ENCODE results near the gene NPAS2. TPM values are rescaled to one million over a fixed set of nuclear protein-coding genes. Genes with fewer than 3 reads are reported as not detected.

NPAS2 gene
- total and polyA plus RNA-seq, 2 of the 8 experiments (the other 6 are each of a cell fraction or from before 2014, with no cell fraction given) = 1.8 to 1.9 TPM

DNA sequence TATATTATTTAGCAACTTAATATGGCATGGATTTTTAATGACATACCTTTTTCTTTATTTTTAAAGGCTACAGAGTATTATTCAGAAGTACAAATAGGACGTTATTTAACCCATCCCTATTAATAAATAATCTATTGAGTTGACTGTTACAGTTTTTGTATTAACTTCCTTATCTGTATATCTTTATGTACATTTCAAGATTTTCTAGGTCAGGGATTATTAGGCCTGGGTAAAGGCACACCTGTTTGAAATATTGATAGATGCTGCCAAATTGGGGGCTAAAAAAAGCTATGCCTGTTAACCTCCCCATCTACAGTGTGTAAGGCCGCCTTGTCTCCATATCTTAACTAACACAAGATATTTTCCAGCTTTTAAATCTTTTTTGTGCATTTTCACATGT, 6.6 kb downstream of the NPAS2 start:
- no peak overlapping the region for H3K4me3 ChIP-seq (ENCODE audit: extremely low read depth in 1 of 4, insufficient read depth in 2 of 4, low read depth in 3 of 4, low read length in 4 of 4)
- no peak overlapping the region for H2BK5ac ChIP-seq (ENCODE audit: low read depth, low read length)
- H3K4ac ChIP-seq (replicated peaks; ENCODE audit: insufficient read length, low read depth, low read length) = no peak overlapping the region
- no peaks in the 10 kb centered on the region for H3K23me2 ChIP-seq (ENCODE audit: low read depth, low read length)
- H3K18ac ChIP-seq (ENCODE audit: extremely low read depth, low read length) = no peak overlapping the region
- WGBS, 2 experiments (ENCODE audit: extremely low coverage in 1 of 2, insufficient coverage in 1 of 2, insufficient read length in 1 of 2, insufficient replicate concordance in 2 of 2, low coverage in 1 of 2, low lambda C conversion rate in 2 of 2, missing lambda C conversion rate in 1 of 2) = 89% methylated on average over 2 of the region's 2 CpGs; no CpG with 5 or more reads in 1 of the 2 experiments
- H2BK20ac ChIP-seq (ENCODE audit: low read length) = no peak overlapping the region
- no peak overlapping the region for H3K4me2 ChIP-seq (ENCODE audit: insufficient read depth in 1 of 2, low read depth in 2 of 2, low read length in 2 of 2)
- H4K8ac ChIP-seq (ENCODE audit: extremely low read depth, insufficient read depth, low read length) = no peak overlapping the region
- ChIA-PET CTCF (ENCODE audit: partially characterized antibody) (interaction anchor here (0.6 kb wide), 2 partner anchors 31 to 224 kb away, joined by 3 to 4 read pairs; no protein-coding TSS in a partner anchor), POLR2A (ENCODE audit: partially characterized antibody) (no interaction called here)
- no peak overlapping the region for H3K14ac ChIP-seq (ENCODE audit: insufficient read length)
- no peaks in the 10 kb centered on the region for H3K36me3 ChIP-seq (ENCODE audit: control insufficient read depth in 2 of 4, insufficient read depth in 4 of 4, low read length in 3 of 4)
- TF ChIP-seq PHF8 (conservative IDR thresholded peaks at IDR 0.05; ENCODE audit: low read depth, low read length) = no peak
- no peak for TF ChIP-seq CHD2 (IDR thresholded peaks at IDR 0.05; ENCODE audit: low read length)
- TF ChIP-seq TEAD4 (IDR thresholded peaks at IDR 0.05; ENCODE audit: low read depth, low read length) = no peak
- no peak overlapping the region for H2AFZ ChIP-seq (ENCODE audit: low read length)
- H3K9ac ChIP-seq (replicated peaks in 1 of 4; ENCODE audit: extremely low read depth in 1 of 4, low read depth in 3 of 4, low read length in 3 of 4) = no peak overlapping the region
- H2BK120ac ChIP-seq (replicated peaks; ENCODE audit: low read depth, low read length) = no peak overlapping the region
- H3K9me3 ChIP-seq (ENCODE audit: insufficient read depth in 2 of 2, low read depth in 1 of 2, low read length in 1 of 2) = no peaks in the 10 kb centered on the region
- no peak overlapping the region for H2BK15ac ChIP-seq (ENCODE audit: low read length)
- FAIRE-seq (no peak), DNase-seq (ENCODE audit: low read depth in 1 of 2, low spot score in 2 of 2) (no peak)
- H3K79me1 ChIP-seq (ENCODE audit: low read depth, low read length) = no peaks in the 10 kb centered on the region
- no peak overlapping the region for H2AK5ac ChIP-seq (ENCODE audit: low read depth, low read length)
- no peaks in the 10 kb centered on the region for H4K20me1 ChIP-seq (replicated peaks in 1 of 2; ENCODE audit: control insufficient read depth in 1 of 2, insufficient read depth in 2 of 2, low read length in 2 of 2)
- H3K56ac ChIP-seq (replicated peaks; ENCODE audit: insufficient read length, low read depth, low read length) = no peak overlapping the region
- H3K4me1 ChIP-seq (replicated peaks in 1 of 4; ENCODE audit: control insufficient read depth in 3 of 4, insufficient read depth in 4 of 4, low read length in 3 of 4) = peaks cover 0 to 6% (median 2%) of the 10 kb centered on the region in 4 experiments; a peak in 3 of 7 replicates
- H3K27me3 ChIP-seq (replicated peaks in 1 of 4; ENCODE audit: control insufficient read depth in 3 of 4, extremely low read depth in 1 of 4, insufficient read depth in 3 of 4, low read length in 3 of 4) = peaks cover 0 to 17% (median 8%) of the 10 kb centered on the region in 4 experiments; a peak in 6 of 7 replicates
- no peaks in the 10 kb centered on the region for H3K79me2 ChIP-seq (ENCODE audit: control insufficient read depth in 1 of 2, insufficient read depth in 2 of 2, low read length in 2 of 2)
- H4K91ac ChIP-seq (replicated peaks; ENCODE audit: insufficient read length, low read length) = no peak overlapping the region
- no peak overlapping the region for H3K27ac ChIP-seq (ENCODE audit: low read depth, low read length)
- H2BK12ac ChIP-seq (ENCODE audit: low read depth, low read length) = no peak overlapping the region
- H3K23ac ChIP-seq (ENCODE audit: insufficient read length) = no peak overlapping the region
- H4K5ac ChIP-seq (ENCODE audit: insufficient read length, low read depth, low read length) = no peak overlapping the region

Data from H1 (cell line).